T-helper 2 cell treated with Interferon-gamma antibody and Interleukin-4, amounts not matched to agents 5 μg/mL and 100 μg/mL, for 36 hours (primary cell): ENCODE measurements around the gene SYNE3.
"Not testable (repeated sequence)": the region's sequence is repeated elsewhere in the genome, so short reads cannot be mapped to it uniquely, and the experiment has no call there.

ENCODE experiments used
- DNase-seq: peaks from one replicate; pipeline ENCODE4 v3.0.0; 2021; ENCODE audit warnings: low spot score
- H3K27ac Mint-ChIP-seq: one replicate; pipeline ENCODE4 v1.8.0; 2021; ENCODE audit warnings: mild to moderate bottlenecking, mixed read lengths
- H3K27me3 Mint-ChIP-seq: one replicate; pipeline ENCODE4 v1.8.0; 2021; ENCODE audit warnings: low read depth, mixed read lengths
- H3K36me3 Mint-ChIP-seq: one replicate; pipeline ENCODE4 v1.8.0; 2021; ENCODE audit warnings: low read depth, mixed read lengths
- H3K4me1 Mint-ChIP-seq: one replicate; pipeline ENCODE4 v1.8.0; 2021; ENCODE audit warnings: low read depth, mixed read lengths
- H3K4me3 Mint-ChIP-seq: one replicate; pipeline ENCODE4 v1.8.0; 2022; ENCODE audit warnings: mild to moderate bottlenecking, moderate library complexity, mixed read lengths
- H3K9me3 Mint-ChIP-seq: one replicate; pipeline ENCODE4 v1.8.0; 2021; ENCODE audit warnings: mixed read lengths

The SYNE3 gene

DNA sequence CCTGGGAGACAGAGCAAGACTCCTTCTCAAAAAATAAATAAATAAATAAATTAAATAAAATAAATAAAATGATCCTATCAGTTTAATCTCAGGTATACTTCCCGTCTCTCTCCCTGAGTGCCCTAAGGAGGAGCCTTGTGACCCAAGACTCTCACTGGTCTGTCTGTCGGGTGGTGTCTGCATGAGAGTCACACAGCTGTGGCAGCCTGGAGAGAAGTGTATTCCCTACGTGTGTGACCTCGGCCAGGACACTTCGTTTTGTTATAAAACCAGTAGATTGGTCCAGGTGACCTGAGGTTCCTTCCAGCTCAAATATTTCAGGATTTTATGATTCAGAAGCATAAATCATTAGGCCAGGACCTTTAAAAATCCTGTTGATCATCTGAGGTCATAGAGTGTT is 4.8 kb downstream of the SYNE3 start:
- Mint-ChIP-seq H3K27ac (no peak overlapping the region), H3K4me3 (no peak overlapping the region), H3K9me3 (no peaks in the 10 kb centered on the region), H3K4me1 (peaks cover 41% of the 10 kb centered on the region), H3K36me3 (peaks cover 35% of the 10 kb centered on the region), H3K27me3 (no peaks in the 10 kb centered on the region)
- no peak for DNase-seq

GRCh38 chr14:95510804-95511203 is 5.6 kb downstream of the SYNE3 start:
- Mint-ChIP-seq H3K4me1 (peaks cover 43% of the 10 kb centered on the region), H3K36me3 (peaks cover 41% of the 10 kb centered on the region), H3K27me3 (no peaks in the 10 kb centered on the region), H3K9me3 (no peaks in the 10 kb centered on the region), H3K27ac (no peak overlapping the region), H3K4me3 (no peak overlapping the region)
- no peak for DNase-seq

DNA sequence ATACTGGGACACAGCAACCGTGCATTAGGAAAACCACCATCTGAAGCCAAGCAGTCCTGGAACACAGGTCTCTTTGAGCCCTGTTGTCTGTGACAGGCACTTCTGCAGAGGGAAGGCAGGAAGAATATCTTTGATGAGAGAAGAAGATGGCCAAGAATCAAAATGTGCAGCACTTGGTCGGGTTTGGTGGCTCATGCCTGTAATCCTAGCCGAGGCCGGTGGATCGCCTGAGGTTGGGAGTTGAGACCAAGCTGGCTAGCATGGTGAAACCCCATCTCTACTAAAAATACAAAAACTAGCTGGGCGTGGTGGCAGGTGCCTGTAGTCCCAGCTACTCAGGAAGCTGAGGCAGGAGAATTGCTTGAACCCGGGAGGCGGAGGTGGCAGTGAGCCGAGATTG is 6.1 kb downstream of the SYNE3 start:
- peak overlapping the region; percentile 36 for H3K27ac Mint-ChIP-seq
- not testable (repeated sequence) for H3K9me3 Mint-ChIP-seq, H3K27me3 Mint-ChIP-seq, H3K4me3 Mint-ChIP-seq, DNase-seq
- H3K36me3 Mint-ChIP-seq: peaks cover 43% of the 10 kb centered on the region
- peaks cover 44% of the 10 kb centered on the region for H3K4me1 Mint-ChIP-seq

- H3K27ac Mint-ChIP-seq: no peak overlapping the region
- peaks cover 45% of the 10 kb centered on the region for H3K36me3 Mint-ChIP-seq
- H3K4me3 Mint-ChIP-seq: no peak overlapping the region
- no peak for DNase-seq
- no peaks in the 10 kb centered on the region for H3K27me3 Mint-ChIP-seq
- H3K4me1 Mint-ChIP-seq: peaks cover 41% of the 10 kb centered on the region
- H3K9me3 Mint-ChIP-seq: no peaks in the 10 kb centered on the region
Observed at GRCh38 chr14:95509495-95509894, 7.0 kb downstream of the SYNE3 start.

DNA sequence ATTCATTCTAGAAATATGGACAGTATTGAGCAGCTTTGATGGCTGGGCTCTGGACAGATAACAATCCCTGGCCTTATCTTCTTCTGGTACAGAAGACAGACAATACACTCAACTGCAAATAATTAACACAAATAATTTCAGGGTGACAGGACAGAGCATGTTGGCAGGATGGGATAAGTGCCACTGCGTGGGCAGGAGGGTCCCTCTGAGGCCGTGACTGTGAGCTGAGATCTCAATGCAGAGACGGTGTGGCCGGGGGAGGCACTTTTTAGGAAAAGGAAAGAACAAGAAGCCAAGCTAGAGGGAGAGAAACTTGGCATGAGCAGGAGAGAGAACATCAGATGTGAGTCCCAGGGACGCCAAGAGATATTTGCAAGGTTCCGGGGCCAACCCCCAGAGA is 8.1 kb downstream of the SYNE3 start:
- peaks cover 45% of the 10 kb centered on the region for H3K4me1 Mint-ChIP-seq
- H3K4me3 Mint-ChIP-seq: no peak overlapping the region
- H3K27ac Mint-ChIP-seq: peak overlapping the region; percentile 53
- no peaks in the 10 kb centered on the region for H3K9me3 Mint-ChIP-seq
- H3K36me3 Mint-ChIP-seq: peaks cover 48% of the 10 kb centered on the region
- no peaks in the 10 kb centered on the region for H3K27me3 Mint-ChIP-seq
- no peak for DNase-seq

- H3K4me1 Mint-ChIP-seq: peaks cover 41% of the 10 kb centered on the region
- DNase-seq: no peak
- H3K27me3 Mint-ChIP-seq: no peaks in the 10 kb centered on the region
- peaks cover 48% of the 10 kb centered on the region for H3K36me3 Mint-ChIP-seq
- no peaks in the 10 kb centered on the region for H3K9me3 Mint-ChIP-seq
- no peak overlapping the region for H3K4me3 Mint-ChIP-seq
- peak overlapping the region; percentile 15 for H3K27ac Mint-ChIP-seq
Observed at GRCh38 chr14:95507701-95508103, 8.7 kb downstream of the SYNE3 start.

DNA sequence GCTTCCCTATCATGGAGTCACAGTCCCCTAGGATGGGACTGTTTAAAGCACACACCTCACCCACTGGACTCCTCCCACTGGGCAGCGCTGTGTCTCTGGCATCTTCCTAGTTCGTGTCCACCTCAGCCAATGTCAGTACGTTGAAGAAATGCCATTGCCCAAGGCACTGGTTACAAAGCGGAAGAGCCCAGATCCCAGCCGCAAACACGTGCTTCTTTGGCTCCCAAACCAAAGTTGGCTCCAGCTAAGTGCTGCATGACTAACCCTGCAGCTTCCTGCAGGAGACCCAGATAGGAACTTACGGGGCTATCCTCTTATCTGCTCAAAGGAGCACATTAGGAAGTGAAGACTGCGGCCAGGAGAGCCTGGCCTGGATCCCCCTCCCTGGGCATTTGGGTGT is 9.3 kb downstream of the SYNE3 start:
- Mint-ChIP-seq H3K9me3 (no peaks in the 10 kb centered on the region), H3K36me3 (peaks cover 52% of the 10 kb centered on the region), H3K4me1 (peaks cover 41% of the 10 kb centered on the region), H3K4me3 (no peak overlapping the region), H3K27me3 (no peaks in the 10 kb centered on the region), H3K27ac (no peak overlapping the region)
- DNase-seq: no peak

- no peak overlapping the region for H3K4me3 Mint-ChIP-seq
- no peaks in the 10 kb centered on the region for H3K27me3 Mint-ChIP-seq
- H3K9me3 Mint-ChIP-seq: no peaks in the 10 kb centered on the region
- peaks cover 56% of the 10 kb centered on the region for H3K36me3 Mint-ChIP-seq
- no peak overlapping the region for H3K27ac Mint-ChIP-seq
- DNase-seq: no peak
- peaks cover 43% of the 10 kb centered on the region for H3K4me1 Mint-ChIP-seq
Observed at GRCh38 chr14:95505030-95505589, 11.3 kb downstream of the SYNE3 start.

GRCh38 chr14:95504135-95505029 is 12.1 kb downstream of the SYNE3 start:
- peak overlapping the region; percentile 60 for H3K27ac Mint-ChIP-seq
- no peak for DNase-seq
- H3K27me3 Mint-ChIP-seq: no peaks in the 10 kb centered on the region
- H3K4me1 Mint-ChIP-seq: peaks cover 41% of the 10 kb centered on the region
- peaks cover 54% of the 10 kb centered on the region for H3K36me3 Mint-ChIP-seq
- no peak overlapping the region for H3K4me3 Mint-ChIP-seq
- no peaks in the 10 kb centered on the region for H3K9me3 Mint-ChIP-seq

GRCh38 chr14:95503365-95504134 is 12.9 kb downstream of the SYNE3 start:
- Mint-ChIP-seq H3K27me3 (no peaks in the 10 kb centered on the region), H3K36me3 (peaks cover 52% of the 10 kb centered on the region), H3K4me3 (no peak overlapping the region), H3K4me1 (peaks cover 39% of the 10 kb centered on the region), H3K9me3 (no peaks in the 10 kb centered on the region), H3K27ac (no peak overlapping the region)
- DNase-seq: no peak

DNA sequence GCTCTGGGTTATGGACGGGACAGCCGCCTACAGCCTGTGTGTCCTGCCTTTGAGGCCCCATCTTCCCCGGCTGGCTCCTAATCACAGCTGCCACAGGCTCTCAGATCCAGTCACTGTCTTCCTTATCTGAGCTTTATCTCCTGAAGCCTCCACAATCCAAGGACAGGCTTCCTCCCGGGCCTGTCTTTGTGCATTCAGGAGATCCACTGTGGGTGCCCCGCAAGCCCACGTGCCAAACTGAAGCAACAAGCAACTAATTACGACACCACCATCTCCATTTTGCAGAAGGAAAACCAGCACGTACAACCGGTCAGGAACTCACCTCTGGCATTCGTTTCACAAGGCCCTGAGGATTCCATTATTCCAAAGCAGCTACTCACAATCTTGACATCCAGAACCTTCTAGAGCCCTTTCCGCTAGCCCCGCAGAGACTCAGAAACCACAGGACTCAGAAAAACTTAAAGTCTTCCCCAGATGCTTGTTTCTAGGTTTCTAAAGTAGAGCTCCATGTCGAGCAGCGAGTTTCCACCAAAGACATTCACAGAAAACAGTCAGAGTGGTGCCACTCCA is 14.0 kb downstream of the SYNE3 start:
- peaks cover 51% of the 10 kb centered on the region for H3K36me3 Mint-ChIP-seq
- no peaks in the 10 kb centered on the region for H3K27me3 Mint-ChIP-seq
- no peak overlapping the region for H3K27ac Mint-ChIP-seq
- no peak overlapping the region for H3K4me3 Mint-ChIP-seq
- H3K4me1 Mint-ChIP-seq: peaks cover 38% of the 10 kb centered on the region
- no peaks in the 10 kb centered on the region for H3K9me3 Mint-ChIP-seq
- DNase-seq: no peak

- Mint-ChIP-seq H3K4me1 (peaks cover 44% of the 10 kb centered on the region), H3K27ac (no peak overlapping the region), H3K9me3 (no peaks in the 10 kb centered on the region), H3K36me3 (peaks cover 37% of the 10 kb centered on the region), H3K27me3 (no peaks in the 10 kb centered on the region), H3K4me3 (no peak overlapping the region)
- DNase-seq: no peak
Observed at GRCh38 chr14:95500772-95501401, 15.6 kb downstream of the SYNE3 start.

DNA sequence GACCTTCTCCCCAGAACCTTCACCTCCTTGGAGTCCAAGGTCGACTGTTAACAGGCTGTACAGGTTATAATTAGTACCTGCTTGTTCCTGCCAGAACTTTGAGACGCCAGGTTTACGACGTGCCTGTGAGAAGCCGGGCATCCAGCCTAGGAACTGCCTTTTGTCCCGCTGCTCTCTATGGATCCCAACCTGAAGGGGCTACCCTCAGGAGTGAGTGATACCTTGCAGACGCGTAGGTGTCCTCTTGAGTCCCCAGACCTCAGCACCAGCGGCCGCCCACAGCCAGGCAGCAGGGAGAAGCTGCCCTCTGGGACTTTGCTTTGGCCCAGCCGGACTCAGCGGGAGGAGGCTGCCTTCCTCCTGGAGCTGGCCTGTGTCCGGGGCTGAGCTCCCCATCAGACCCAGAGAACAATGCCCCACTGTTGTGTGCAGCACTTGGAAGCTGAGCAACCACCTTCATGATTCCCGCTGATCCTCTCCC is 16.2 kb downstream of the SYNE3 start:
- Mint-ChIP-seq H3K9me3 (no peaks in the 10 kb centered on the region), H3K4me1 (peaks cover 47% of the 10 kb centered on the region), H3K27ac (no peak overlapping the region), H3K4me3 (no peak overlapping the region), H3K36me3 (peaks cover 37% of the 10 kb centered on the region), H3K27me3 (no peaks in the 10 kb centered on the region)
- DNase-seq: no peak
